Astrocyte (in vitro differentiated cells and primary cell): ENCODE results near the gene MCM7.

Source experiments
- CTCF ChIP-seq: IDR thresholded peaks from 2 replicates; pipeline ENCODE4 v1.5.1; 2011; ENCODE audit warnings: low read depth, mild to moderate bottlenecking, inconsistent platforms, low read length, moderate library complexity; ENCODE audit not compliant: insufficient read depth
- EZH2 ChIP-seq: IDR thresholded peaks from 2 replicates; pipeline ENCODE4 v1.6.1; 2012; ENCODE audit warnings: mild to moderate bottlenecking, low read length, inconsistent platforms; ENCODE audit not compliant: insufficient read depth

- no peak for TF ChIP-seq CTCF
- no peak for TF ChIP-seq EZH2
These were observed 30.0 kb downstream of the MCM7 start for GRCh38 chr7:100071018-100071723.
